Fibroblast of lung (primary cell): ENCODE data around the gene BASP1.

Experiments
- CTCF ChIP-seq, 2 donors: IDR thresholded peaks in 1 of 2; conservative IDR thresholded peaks in 1 of 2; 1 replicate in 1 of 2; 2 replicates in 1 of 2; pipeline ENCODE4 v1.5.1; 2011 to 2012; ENCODE audit warnings: low read length in 2 of 2, control low read depth in 1 of 2, inconsistent platforms in 1 of 2, low read depth in 1 of 2, mild to moderate bottlenecking in 1 of 2
- EZH2 ChIP-seq: IDR thresholded peaks from 2 replicates; pipeline ENCODE4 v1.5.1; 2012; ENCODE audit warnings: low read length, control low read depth, mild to moderate bottlenecking; ENCODE audit errors: missing control alignments

DNA sequence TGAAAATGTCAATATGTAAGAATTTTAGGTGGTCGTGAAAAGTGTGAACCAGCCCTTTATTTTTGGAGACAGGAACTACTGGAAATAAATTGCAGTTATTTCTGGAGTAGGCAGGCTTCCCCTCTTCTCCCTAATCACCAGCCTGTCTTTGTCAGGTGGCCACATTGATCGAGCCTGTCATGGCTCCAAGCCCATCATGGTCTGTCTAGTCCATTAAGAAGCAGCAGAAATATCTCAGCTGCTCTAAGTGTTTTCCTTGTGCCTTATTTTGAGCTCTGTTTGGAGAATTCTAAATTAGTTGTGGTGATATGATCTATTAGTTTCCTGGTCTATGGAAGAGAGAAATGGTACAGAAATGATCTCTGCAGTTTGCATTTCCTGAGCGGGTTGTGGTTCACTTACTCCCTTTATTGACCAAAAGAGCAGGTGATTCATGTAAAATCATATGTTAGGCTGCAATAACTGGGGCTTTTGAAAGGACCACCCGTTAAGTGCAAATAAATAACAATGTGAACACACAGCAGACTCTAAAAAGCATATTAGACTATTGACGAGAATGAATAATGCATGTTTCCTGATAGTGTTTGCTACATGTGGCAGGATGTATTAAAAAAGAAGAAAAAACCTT, 42.3 kb downstream of the BASP1 start:
- no peak for TF ChIP-seq CTCF (conservative IDR thresholded peaks at IDR 0.05 in 1 of 2, IDR thresholded peaks at IDR 0.05 in 1 of 2; ENCODE audit: low read depth in 1 of 2, low read length in 2 of 2)
- no peak for TF ChIP-seq EZH2
